HG03045 (cell line): ENCODE measurements around the gene TALDO1.

Source experiments
- ATAC-seq: cut with Tn5 transposase; IDR thresholded peaks from one replicate; pipeline ENCODE4 v1.9.1; 2021; ENCODE audit warnings: mild to moderate bottlenecking, moderate library complexity; ENCODE audit not compliant: unreplicated experiment

Gene TALDO1

DNA sequence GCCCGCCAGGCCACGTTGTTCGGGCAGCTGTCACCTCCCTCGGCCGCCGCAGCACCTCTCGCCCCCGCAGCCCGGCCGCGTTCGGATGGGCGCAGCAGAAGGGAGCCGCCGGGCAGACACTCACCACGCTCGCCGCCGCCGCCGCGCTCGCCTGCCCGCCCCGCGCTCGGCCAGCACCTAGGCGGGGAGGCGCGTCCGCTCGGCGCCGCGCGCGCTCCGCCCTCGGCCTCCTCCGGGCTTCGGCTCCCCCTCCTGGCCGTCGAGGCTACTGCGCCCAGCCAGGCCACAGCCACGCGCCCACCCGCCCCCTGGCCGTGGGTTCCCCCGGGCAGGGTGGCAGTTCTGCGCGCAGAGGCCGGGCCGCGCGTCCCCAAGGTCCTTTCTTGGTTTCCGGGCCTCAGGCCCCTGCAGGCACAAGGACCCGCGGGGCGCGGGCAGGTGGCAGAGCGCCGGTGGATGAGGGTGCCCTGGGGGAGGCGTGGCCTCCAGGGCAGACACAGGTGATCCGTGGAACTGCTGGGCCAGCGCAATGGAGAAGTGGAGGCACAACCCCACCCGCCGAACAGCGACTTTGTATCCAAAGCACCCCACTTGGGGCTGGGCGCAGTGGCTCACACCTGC lies 50.9 kb downstream of the TALDO1 start, which contains the start of gene SLC25A22:
Gene SLC25A22 (minus strand): TSS at position 189 of the 621 bp plus-strand sequence. CDS start 3,275 bp downstream, outside the sequence.
- ATAC-seq = peak; percentile 60

DNA sequence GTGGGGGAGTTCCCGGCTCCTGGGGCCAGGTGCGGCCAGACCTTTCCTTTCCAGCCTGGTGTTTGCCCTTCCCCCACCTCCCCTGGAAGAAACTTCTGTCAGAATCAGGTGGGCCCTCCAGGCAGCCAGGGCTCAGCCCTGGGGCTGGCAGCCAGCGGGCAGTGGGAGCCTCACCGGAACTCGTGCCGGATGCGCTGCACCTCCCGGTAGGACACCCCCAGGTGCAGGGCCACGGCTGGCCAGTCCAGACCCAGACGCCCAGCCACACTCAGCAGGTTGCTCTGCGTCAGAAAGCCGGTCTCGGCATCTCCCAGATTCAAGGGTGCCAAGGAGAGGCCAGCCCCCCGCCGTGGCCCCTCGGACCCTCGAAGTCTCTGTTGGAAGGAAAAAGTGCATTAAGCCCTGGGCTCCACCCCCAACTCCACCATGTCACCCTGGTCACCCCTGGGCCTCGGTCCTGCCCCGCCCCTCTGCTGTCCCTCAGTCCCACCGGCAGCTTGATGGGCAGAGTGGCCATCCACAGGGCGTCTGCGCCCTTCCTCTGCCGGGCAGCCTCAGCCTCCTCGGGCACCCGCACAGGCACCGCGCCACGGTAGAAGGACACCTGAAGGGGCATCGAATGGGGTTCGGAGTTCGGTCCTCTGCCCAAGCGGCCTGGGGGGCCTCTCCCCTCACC lies 52.5 kb downstream of the TALDO1 start:
- no peak for ATAC-seq

DNA sequence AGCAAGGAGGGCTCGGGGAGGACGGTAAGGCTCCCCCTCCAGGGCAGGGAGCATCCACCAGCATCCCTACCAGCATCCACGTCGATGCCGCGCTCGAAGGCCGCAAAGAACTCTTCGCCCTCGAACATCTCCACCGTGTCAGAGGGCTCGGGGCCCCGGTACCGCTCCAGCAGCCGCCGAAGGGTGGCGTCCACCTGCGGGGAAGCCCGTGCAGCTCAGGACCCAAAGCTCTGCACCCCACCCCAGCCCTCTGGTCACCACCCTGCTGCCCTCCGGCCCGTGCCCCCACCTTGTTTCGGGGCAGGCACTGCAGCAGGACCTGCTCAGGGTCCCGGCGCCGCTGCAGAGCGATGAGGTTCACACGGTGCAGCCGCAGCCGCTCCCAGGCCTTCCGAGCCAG lies 53.2 kb downstream of the TALDO1 start:
- ATAC-seq = no peak

DNA sequence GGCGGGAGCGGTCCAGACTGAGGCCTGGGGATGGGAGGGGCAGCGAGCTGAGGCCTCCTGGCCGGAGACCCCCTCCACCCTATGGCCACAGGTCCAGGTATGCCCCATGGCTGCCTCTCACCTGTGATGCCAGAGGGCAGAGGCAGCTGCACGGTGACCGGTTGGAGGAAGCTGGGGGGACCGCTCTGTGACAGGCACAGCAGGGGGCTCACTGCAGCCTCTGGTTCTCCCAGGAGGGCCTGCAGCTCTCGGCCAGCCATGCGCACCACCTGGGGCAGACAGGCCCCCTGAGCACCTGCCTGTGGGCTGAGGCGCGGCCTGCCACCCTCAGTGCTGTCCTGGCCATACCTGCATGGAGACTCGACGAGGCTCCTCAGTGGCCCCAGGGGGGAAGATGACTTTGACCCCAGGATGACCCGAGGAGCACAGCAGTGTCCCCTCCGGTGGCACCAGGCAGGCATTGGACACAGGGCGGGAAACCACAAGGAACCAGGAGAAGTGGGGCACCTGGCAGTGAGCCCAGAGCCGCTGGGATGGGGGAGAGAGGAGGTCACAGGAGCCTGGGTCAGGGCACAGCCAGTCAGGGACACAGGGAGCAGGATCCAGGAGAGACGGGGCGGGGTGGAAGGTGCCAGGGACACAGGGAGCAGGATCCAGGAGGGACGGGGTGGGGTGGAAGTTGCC lies 54.0 kb downstream of the TALDO1 start:
- ATAC-seq = no peak

DNA sequence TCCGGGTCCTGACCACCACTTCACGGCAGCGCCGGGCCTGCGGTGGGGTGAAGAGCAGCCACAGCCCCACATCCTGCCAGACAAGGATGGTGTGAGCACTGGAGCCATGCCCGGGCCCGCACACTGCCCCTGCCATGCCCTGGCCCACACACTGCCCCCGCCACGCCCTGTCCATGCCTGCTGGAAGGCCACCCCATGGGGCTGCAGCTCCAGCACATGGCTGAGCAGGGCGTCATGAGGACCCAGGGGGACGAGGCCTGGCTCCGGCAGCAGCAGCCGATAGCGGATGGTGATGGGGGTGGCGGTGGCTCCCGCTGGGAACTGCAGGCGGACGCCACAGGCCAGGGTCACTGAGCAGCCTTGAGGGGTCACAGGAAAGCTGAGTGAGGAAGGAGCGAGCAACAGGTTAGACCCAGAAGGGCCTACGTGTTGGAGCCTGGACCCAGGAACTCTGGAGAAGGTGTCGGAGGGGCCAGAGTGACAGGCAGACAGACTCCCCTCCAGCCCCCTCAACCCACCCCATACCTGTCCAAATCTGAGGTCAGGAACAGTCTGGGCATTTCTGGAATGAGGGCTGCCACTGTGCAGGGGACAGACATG lies 54.9 kb downstream of the TALDO1 start:
- no peak for ATAC-seq

DNA sequence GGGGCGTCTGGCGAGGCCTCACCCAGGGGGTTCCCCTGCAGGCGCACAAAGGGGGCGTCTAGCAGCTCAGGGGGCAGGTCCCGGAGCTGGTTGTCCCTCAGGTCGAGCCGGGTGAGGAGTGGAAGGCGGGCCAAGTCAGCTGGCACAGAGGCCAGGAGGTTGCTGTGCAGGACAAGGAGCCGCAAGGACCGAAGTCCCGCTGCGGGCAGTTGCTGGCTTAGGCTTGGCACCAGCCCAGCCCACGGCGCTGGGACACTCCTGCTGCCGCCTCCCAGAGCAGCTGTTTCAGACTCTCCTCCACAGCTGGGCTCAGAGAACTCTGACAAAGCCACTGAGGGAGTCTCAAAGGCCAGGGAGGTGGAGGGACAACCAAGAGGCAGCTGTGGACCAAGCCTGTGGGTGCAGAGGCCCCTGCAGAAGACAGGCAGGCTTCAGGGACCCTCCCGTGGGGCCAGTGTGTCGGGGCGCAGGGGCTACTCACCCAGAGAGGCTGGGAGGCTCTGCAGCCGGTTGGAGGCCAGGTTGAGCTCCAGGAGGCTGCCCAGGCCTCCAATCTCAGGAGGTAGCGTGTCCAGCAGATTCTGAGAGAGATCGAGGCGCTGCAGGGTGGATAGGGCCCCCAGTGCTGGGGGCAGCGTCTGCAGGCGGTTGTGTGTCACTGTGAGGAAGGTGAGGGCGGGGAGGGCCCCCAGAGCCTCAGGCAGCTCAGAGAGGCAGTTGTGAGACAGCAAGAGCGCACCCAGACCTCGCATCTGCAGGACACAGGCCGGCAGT lies 55.6 kb downstream of the TALDO1 start:
- ATAC-seq = no peak

DNA sequence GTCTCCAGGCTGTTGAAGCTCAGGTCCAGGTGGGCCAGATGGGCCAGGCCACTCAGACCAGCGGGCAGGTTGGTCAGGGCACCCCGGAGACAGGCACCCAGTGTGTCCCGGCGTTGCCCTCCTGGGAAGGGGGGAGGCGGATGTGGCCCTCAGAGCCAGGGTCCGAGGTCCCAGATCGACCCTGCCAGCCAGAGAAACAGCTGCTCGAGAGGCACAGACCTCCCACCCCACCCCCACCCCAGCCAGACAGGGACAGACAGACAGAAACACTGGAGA lies 56.1 kb downstream of the TALDO1 start:
- ATAC-seq = no peak

DNA sequence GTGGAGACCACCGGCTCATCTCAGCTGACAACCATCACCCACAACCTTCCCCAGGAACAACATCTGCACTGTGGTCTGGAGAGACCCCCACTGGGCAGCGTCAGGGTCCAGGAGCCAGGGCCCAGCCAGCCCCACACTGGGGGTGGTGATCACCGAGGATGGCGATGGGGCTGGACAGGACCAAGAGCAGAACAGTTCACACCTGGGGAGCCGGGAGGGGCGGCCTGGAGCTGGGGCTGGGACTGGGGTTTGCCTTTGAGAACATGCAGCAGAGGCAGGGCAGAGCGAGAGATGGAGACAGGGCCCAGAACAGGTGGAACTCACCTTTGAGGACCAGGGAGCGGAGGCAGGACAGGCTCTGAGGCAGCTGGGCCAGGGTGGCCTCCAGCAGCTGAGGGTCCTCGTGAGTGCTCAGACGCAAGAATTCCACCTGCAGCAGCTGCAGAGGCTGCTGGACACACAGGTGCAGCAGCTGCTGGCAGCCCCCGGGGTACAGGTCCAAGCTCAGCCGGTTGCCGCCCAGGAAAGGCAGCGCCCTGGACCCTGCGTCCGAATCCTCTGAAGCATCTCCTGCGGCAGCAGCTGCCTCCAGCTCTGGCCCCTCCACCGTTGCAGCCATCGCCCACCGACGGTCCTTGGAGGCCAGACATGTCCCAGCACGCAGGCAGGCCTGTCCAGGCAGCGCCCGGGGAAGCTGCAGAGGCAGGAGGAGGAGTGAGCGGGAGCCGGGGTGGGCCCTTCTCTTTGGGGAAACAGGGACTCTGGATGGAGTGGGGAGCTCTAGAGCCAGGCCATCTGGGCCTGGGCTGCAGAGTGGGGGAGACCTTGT lies 56.7 kb downstream of the TALDO1 start:
- no peak for ATAC-seq

DNA sequence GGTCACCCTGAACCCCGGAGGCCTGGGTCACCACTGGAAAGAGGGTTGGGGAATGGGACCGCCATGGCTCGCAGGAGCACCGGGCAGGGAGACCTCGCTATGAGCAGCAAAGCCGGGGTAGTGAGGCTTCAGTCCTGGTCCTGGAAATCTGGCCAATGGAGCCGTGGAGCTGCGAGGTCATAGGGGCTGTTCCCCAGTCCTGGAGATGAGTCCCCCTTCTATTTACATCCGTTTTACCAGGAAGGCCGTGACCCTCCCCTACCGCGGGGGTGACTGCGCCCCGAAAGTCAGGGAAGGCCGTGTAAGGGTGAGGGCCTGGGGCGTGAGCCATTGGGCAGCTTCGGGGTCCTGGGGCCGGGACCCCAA lies 57.3 kb downstream of the TALDO1 start:
- ATAC-seq = no peak

DNA sequence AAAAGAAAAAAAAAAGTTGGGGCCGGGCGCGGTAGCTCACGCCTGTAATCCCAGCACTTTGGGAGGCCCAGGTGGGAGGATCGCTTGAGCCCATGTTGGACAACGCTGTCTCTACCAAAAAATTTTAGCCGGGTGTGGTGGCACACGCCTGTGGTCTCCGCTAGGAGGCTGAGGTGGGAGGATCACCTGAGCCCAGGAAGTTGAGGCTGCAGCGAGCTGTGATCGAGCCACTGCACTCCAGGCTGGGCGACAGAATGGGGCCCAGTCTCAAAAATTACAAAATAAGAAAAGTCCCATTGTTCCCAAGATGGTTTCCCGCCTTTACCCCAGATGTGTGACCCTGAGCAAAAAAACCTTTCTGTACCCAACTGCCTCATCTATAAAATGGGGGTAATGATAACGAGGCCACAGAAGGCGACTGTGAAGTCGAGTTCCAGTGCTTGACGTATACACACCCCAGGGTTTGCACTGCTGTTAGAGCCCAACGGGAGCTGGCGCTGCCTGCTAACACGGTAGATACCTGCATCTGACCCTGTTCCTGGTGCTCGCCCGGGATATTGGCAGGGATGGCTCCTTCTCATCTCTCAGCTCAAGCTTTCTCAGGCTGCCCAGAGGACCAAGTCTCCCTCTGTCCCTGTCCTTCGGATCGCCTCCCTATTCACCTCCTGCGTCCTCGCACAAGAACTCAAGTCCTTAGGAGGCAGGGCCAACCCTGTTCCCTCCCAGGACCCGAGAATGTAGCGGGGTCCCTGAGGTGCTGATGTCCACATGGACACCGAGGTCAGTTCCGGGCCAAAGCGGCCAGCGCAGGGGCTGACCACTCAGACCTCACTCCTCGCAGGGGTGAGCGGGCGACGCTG lies 61.4 kb downstream of the TALDO1 start:
- ATAC-seq = no peak

DNA sequence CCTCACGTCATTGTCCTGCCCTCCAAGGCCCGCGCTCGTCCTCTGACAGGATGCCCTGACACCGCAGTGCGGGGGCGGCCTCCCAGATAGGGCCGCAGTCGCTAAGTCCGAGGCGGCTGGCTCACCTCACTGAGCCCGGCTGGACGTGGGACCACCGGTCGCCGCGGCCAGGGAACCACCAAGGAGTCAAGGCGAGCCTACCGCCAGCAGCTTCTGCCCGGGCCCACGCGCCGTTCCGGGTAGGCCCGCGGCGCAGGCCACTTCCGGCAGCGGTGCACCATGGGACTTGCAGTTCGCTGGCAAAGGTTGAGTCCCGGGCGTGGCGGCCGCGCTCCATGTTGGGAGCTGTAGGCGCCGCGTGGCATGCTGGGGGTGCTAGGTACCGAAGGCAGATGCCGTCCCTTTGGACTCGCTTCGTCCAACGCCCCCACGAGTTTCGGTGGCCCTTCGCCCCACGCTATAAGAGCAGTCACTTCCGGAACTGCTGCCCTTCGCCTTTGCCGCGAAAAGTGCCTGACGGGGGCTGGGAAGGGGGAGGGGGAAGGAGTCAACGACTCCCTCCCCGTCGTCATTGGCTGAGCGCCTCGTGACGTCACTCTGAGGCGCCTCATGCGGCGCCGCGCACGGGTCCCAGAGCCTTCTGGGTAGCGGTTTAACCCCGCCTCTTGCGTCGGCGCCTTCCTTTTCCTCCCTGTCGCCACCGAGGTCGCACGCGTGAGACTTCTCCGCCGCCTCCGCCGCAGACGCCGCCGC lies 62.2 kb downstream of the TALDO1 start, which contains the start of gene RPLP2:
Gene RPLP2 (plus strand): TSS at position 681 of the 753 bp plus-strand sequence. CDS start 268 bp downstream, outside the sequence.
- ATAC-seq = peak; percentile 71

DNA sequence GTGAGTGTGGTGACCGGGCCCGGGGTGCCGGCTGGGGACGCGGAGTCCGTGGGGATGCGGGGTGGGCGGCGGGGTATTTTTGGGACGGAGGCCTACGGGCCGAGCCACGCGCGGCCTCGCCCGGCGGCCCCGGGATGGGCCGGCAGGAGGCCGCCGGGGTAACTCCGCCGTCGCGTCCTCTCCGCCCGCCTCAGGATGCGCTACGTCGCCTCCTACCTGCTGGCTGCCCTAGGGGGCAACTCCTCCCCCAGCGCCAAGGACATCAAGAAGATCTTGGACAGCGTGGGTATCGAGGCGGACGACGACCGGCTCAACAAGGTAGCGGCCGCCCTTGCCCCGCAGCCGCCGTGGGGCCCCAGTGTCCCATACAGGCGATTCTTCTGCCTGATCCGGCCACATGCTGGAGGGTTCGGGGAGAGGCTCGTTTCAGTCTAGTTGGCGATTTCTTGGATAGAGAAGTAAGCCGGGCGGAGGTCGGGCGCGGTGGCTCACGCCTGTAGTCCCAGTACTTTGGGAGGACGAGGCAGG lies 62.8 kb downstream of the TALDO1 start:
- ATAC-seq = peak; percentile 8

DNA sequence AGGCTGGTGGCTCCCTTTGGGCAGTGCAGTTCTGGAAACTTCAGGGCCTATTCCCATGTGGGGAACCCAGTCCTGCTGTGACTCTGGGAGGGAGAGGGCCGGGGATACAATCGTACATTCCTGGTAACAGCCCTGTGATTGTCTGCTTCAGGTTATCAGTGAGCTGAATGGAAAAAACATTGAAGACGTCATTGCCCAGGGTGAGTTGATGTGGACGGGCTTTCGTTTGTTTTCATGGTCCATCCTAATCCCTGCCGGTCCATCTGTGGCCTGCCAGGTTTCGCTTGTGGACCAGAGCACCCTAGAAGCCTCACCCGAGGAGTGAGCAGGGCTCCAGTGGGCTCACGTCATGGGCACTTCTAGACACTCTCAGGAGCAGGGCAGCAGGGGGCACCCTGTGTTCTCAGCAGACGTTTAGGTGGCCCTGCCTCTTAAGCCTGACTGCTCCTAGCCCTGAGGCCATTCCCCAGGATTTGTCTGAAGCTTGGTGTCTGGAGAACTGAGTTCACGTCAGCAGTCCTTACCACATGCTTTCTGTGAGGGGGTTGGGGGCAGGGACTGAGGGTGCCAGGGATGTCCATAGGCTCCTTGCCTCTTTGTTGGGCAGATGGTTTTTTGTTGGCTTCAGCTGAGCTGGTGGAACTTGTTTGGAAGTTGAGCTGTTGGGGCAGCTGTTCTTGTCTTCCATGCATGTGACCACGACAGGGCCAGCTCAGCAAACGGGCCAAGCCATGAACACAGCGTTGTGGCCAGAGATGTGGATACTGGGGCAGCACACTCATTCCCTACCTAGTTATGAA lies 64.4 kb downstream of the TALDO1 start:
- no peak for ATAC-seq

DNA sequence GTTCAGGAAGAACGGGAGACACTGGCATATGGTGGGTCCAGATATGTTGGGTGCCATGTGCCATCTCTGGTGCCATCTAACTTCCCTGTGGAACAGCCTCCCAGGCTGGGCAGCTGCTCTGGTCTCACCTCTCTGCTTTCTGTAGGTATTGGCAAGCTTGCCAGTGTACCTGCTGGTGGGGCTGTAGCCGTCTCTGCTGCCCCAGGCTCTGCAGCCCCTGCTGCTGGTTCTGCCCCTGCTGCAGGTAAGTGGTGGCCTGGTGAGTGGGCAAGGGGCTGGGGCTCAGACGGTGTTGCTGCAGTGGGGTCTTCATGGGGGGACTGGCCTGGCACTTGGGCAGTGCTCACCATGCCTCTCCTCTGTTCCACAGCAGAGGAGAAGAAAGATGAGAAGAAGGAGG lies 65.1 kb downstream of the TALDO1 start:
- no peak for ATAC-seq

DNA sequence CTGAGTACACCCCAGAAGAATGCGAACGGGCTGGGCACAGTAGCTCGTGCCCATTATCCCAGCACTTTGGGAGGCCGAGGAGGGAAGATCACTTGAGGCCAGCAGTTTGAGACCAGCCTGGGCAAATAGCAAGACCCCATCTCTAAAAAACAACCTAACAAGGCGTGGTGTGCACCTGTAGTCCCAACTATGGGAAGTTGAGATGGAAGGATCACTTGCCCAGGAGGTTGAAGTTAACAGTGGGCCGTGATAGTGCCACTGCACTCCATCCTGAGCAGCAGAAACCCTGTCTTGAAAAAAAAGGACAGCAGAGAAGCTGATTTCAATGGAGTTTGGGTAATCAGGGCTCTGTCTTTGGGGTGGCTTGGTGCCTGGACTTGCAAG lies 65.8 kb downstream of the TALDO1 start:
- ATAC-seq = no peak

DNA sequence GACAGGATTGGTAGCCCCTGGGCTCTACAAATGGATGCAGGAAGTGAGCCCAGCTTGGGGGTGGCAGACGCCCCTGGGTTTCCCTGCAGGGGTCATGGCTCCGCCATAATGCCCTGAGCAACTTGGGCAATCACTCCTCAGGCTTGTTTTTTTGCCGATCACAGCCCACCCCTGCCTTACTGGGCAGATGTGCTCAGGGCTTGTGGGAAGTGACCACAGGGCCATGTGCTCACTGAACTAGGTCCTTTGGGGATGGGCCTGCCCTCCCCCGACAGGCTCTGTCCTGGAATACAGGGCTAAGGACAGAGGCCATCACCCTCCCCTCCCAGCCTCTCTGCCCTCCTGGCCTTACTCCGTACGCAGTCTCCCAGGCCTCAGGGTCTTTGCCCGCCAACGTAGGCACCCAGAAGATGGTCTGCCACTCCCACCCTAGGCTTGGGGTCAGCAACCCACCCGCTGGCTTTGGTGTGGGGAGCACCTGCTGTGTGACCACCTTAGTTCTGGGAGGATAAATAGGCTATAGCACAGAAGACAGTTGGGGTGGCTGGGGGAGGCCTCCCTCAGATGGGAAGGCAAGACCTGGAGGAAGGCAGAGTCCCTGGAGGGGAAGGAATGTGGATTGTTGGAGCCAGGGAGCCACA lies 66.3 kb downstream of the TALDO1 start:
- ATAC-seq = no peak
